Measurements from ENCODE around the gene CTNND2. TPM values are rescaled to one million over a fixed set of nuclear protein-coding genes. Genes with fewer than 3 reads are reported as not detected.

The CTNND2 gene
- total RNA-seq, 2 experiments from 2014 or later: not detected

- CTCF ChIA-PET: no interaction called here
- peaks cover 3% of the 10 kb centered on the region for H3K9me3 Mint-ChIP-seq (ENCODE audit: low read depth)
- DNase-seq (no peak), ATAC-seq (no peak)
- H3K36me3 Mint-ChIP-seq: no peaks in the 10 kb centered on the region
- no peaks in the 10 kb centered on the region for H3K4me1 Mint-ChIP-seq
- H3K4me3 Mint-ChIP-seq: no peak overlapping the region
- no peak overlapping the region for H3K27ac Mint-ChIP-seq
- no peaks in the 10 kb centered on the region for H3K27me3 Mint-ChIP-seq
These were observed 839.3 kb downstream of the CTNND2 start for GRCh38 chr5:11064763-11065450.

DNA sequence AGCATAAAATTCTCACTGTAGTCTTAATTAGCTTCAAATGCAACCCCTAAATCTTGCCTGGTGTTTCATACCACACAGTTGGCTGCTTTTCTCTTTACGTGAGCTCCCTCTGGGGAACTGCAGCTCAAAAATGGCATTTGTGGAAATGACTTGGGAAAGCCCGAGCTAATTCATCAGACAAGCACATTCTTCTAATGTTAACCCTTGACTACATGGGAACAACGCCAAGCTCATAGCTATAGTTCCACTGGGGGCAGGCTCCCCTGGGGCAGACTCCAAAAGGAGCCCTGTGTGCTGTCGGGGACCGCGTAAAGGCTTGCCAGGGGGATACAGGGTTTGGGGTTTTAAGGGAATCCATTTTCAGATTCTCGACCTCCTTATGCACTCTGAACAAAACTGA lies 841.8 kb downstream of the CTNND2 start:
- Mint-ChIP-seq H3K27me3 (no peaks in the 10 kb centered on the region), H3K4me3 (no peak overlapping the region)
- CTCF ChIA-PET: no interaction called here

DNA sequence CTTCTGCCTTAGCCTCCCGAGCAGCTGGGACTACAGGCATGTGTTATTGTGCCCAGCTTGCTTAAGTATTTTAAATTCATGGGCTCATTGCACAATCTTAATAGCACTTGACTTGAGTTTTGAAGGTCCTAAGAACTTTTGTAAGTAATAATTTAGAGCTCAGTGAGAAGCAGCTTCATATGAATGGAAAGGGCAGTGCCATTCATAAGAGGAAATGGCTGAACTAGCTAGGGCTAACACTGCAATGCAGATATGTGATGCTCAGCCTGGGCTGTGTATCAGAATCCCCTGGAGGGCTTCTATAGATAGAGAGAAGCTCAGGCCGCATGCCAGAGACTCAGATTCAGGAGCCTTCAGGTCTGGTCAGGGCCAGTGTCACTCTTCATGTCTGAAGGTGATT lies 847.7 kb downstream of the CTNND2 start:
- DNase-seq: no peak
- ATAC-seq: no peak
- H3K4me1 Mint-ChIP-seq: no peaks in the 10 kb centered on the region
- no peaks in the 10 kb centered on the region for H3K36me3 Mint-ChIP-seq
- no peak overlapping the region for H3K4me3 Mint-ChIP-seq
- CTCF ChIA-PET: no interaction called here
- H3K27me3 Mint-ChIP-seq: no peaks in the 10 kb centered on the region
- no peak overlapping the region for H3K27ac Mint-ChIP-seq
- no peaks in the 10 kb centered on the region for H3K9me3 Mint-ChIP-seq (ENCODE audit: low read depth)

More for the DNA sequence above, 841.8 kb downstream of the CTNND2 start:
- H3K4me1 Mint-ChIP-seq: no peaks in the 10 kb centered on the region
- H3K27ac Mint-ChIP-seq: no peak overlapping the region
- DNase-seq (no peak), ATAC-seq (no peak)
- H3K36me3 Mint-ChIP-seq: no peaks in the 10 kb centered on the region
- no peaks in the 10 kb centered on the region for H3K9me3 Mint-ChIP-seq (ENCODE audit: low read depth)

- Mint-ChIP-seq H3K27ac (no peak overlapping the region), H3K27me3 (no peaks in the 10 kb centered on the region), H3K9me3 (ENCODE audit: low read depth) (no peaks in the 10 kb centered on the region), H3K4me1 (no peaks in the 10 kb centered on the region), H3K36me3 (no peaks in the 10 kb centered on the region), H3K4me3 (no peak overlapping the region)
- DNase-seq: no peak
- CTCF ChIA-PET: no interaction called here
- no peak for ATAC-seq
These were observed 850.2 kb downstream of the CTNND2 start for GRCh38 chr5:11054014-11054413.

GRCh38 chr5:11052871-11053270 lies 851.4 kb downstream of the CTNND2 start:
- Mint-ChIP-seq H3K9me3 (ENCODE audit: low read depth) (no peaks in the 10 kb centered on the region), H3K4me3 (no peak overlapping the region), H3K36me3 (no peaks in the 10 kb centered on the region), H3K27ac (no peak overlapping the region), H3K27me3 (no peaks in the 10 kb centered on the region), H3K4me1 (no peaks in the 10 kb centered on the region)
- ATAC-seq (no peak), DNase-seq (no peak)
- CTCF ChIA-PET: interaction anchor here (0.7 kb wide), 1 partner anchor 23 kb away, joined by 3 read pairs; no protein-coding TSS in a partner anchor

GRCh38 chr5:11050596-11051304 lies 853.5 kb downstream of the CTNND2 start:
- no peaks in the 10 kb centered on the region for H3K4me1 Mint-ChIP-seq
- no peak overlapping the region for H3K4me3 Mint-ChIP-seq
- ATAC-seq (no peak), DNase-seq (no peak)
- H3K27me3 Mint-ChIP-seq: no peaks in the 10 kb centered on the region
- no peaks in the 10 kb centered on the region for H3K9me3 Mint-ChIP-seq (ENCODE audit: low read depth)
- no peaks in the 10 kb centered on the region for H3K36me3 Mint-ChIP-seq
- CTCF ChIA-PET: interaction anchor here (1.0 kb wide), 1 partner anchor 54 kb away, joined by 3 read pairs; no protein-coding TSS in a partner anchor
- H3K27ac Mint-ChIP-seq: no peak overlapping the region

GRCh38 chr5:11048760-11049159 lies 855.5 kb downstream of the CTNND2 start:
- Mint-ChIP-seq H3K27ac (no peak overlapping the region), H3K27me3 (no peaks in the 10 kb centered on the region), H3K4me1 (no peaks in the 10 kb centered on the region), H3K36me3 (no peaks in the 10 kb centered on the region), H3K9me3 (ENCODE audit: low read depth) (no peaks in the 10 kb centered on the region), H3K4me3 (no peak overlapping the region)
- DNase-seq (no peak), ATAC-seq (no peak)
- CTCF ChIA-PET: no interaction called here

- Mint-ChIP-seq H3K27ac (no peak overlapping the region), H3K27me3 (no peaks in the 10 kb centered on the region), H3K4me1 (no peaks in the 10 kb centered on the region), H3K4me3 (no peak overlapping the region), H3K36me3 (no peaks in the 10 kb centered on the region), H3K9me3 (ENCODE audit: low read depth) (no peaks in the 10 kb centered on the region)
- ATAC-seq (no peak), DNase-seq (no peak)
- CTCF ChIA-PET: no interaction called here
These were observed 856.6 kb downstream of the CTNND2 start for GRCh38 chr5:11047625-11048024.

DNA sequence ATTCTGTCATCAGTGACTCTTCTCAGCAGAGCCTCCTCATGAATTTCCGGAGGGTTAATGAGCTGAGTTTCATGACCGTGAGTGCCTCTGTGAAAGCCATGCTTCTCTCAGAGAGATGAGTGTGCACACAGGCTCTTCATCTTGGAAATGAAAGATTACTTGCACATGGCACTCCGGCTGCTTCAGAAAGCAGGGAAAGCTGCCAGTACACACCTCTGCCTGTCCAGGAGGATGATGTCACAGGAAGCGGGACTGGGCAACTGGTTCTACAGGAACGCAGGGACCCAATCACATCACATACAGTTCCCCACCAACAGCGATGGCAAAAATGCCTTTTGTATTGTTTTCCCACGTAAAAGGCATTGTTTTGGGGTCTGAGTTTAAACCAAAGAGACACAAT lies 857.2 kb downstream of the CTNND2 start:
- H3K4me3 Mint-ChIP-seq: no peak overlapping the region
- no peaks in the 10 kb centered on the region for H3K36me3 Mint-ChIP-seq
- H3K4me1 Mint-ChIP-seq: no peaks in the 10 kb centered on the region
- no peak overlapping the region for H3K27ac Mint-ChIP-seq
- no peaks in the 10 kb centered on the region for H3K27me3 Mint-ChIP-seq
- ATAC-seq (no peak), DNase-seq (no peak)
- CTCF ChIA-PET: no interaction called here
- no peaks in the 10 kb centered on the region for H3K9me3 Mint-ChIP-seq (ENCODE audit: low read depth)

DNA sequence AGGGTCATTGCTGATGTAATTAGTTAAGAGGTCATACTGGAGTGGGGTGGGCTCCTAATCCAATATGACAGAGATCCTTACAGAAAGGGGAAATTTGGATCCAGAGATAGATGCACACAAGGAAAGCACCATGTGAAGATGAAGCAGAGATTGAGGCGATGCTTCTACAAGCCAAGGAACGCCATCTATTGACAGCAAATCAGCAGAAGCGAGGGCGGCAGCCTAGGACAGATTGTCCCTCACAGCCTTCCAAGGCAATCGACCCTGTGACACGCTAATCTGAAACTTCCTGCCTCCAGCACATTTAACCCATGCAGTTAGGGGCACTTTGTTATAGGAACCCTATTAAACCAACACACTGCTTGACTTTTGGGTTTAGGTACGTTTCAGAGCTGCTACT lies 858.1 kb downstream of the CTNND2 start:
- no peak for ATAC-seq
- Mint-ChIP-seq H3K27ac (no peak overlapping the region), H3K27me3 (no peaks in the 10 kb centered on the region), H3K9me3 (ENCODE audit: low read depth) (no peaks in the 10 kb centered on the region), H3K36me3 (no peaks in the 10 kb centered on the region), H3K4me1 (no peaks in the 10 kb centered on the region), H3K4me3 (no peak overlapping the region)
- CTCF ChIA-PET: no interaction called here
- no peak for DNase-seq

- no peak for DNase-seq
- Mint-ChIP-seq H3K27ac (no peak overlapping the region), H3K36me3 (no peaks in the 10 kb centered on the region), H3K4me3 (no peak overlapping the region), H3K27me3 (no peaks in the 10 kb centered on the region), H3K4me1 (no peaks in the 10 kb centered on the region), H3K9me3 (ENCODE audit: low read depth) (no peaks in the 10 kb centered on the region)
- CTCF ChIA-PET: no interaction called here
- no peak for ATAC-seq
These were observed 858.8 kb downstream of the CTNND2 start for GRCh38 chr5:11045411-11045810.

GRCh38 chr5:11044581-11044980 lies 859.7 kb downstream of the CTNND2 start:
- ATAC-seq (no peak), DNase-seq (no peak)
- H3K4me1 Mint-ChIP-seq: no peaks in the 10 kb centered on the region
- H3K9me3 Mint-ChIP-seq (ENCODE audit: low read depth): no peaks in the 10 kb centered on the region
- H3K36me3 Mint-ChIP-seq: no peaks in the 10 kb centered on the region
- no peak overlapping the region for H3K27ac Mint-ChIP-seq
- H3K27me3 Mint-ChIP-seq: no peaks in the 10 kb centered on the region
- H3K4me3 Mint-ChIP-seq: no peak overlapping the region
- CTCF ChIA-PET: no interaction called here

GRCh38 chr5:11043881-11044280 lies 860.4 kb downstream of the CTNND2 start:
- H3K27me3 Mint-ChIP-seq: no peaks in the 10 kb centered on the region
- no peak for ATAC-seq
- no peaks in the 10 kb centered on the region for H3K36me3 Mint-ChIP-seq
- H3K4me3 Mint-ChIP-seq: no peak overlapping the region
- DNase-seq: no peak
- H3K9me3 Mint-ChIP-seq (ENCODE audit: low read depth): no peaks in the 10 kb centered on the region
- H3K4me1 Mint-ChIP-seq: no peaks in the 10 kb centered on the region
- no peak overlapping the region for H3K27ac Mint-ChIP-seq
- CTCF ChIA-PET: no interaction called here

DNA sequence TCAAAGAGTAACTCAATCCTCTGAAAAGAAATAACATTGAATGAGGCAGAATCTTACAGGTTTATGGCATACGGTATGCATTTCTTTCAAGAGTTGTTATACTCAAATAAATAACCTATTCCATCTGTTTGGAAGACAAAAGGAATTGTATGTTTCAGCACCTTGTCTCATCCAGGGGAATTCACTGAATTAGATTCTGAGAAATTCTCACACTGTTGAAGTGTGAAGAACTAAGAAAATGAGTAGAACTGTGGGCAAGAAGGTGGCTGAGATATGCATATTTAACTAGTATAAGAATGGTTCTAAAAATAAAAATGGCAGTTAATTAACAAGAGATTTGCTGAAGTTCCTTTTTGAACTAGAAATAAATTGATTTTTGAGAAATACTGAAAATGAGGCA lies 863.9 kb downstream of the CTNND2 start:
- Mint-ChIP-seq H3K4me3 (no peak overlapping the region), H3K9me3 (ENCODE audit: low read depth) (no peaks in the 10 kb centered on the region), H3K4me1 (no peaks in the 10 kb centered on the region), H3K27ac (no peak overlapping the region), H3K27me3 (no peaks in the 10 kb centered on the region), H3K36me3 (no peaks in the 10 kb centered on the region)
- DNase-seq (no peak), ATAC-seq (no peak)
- CTCF ChIA-PET: no interaction called here

Data from activated CD8-positive, alpha-beta memory T cell treated with anti-CD3 and anti-CD28 coated beads, Interleukin-2, amount 10 ng/mL, durations not matched to agents 7 days and 5 days (primary cell).